AG04449 (cell line): ENCODE measurements around the gene SLC35A2.
A peak's percentile ranks its signal among the peaks of the same experiment; 100 is the strongest.

ENCODE experiments used
- CTCF ChIA-PET: fragments of 350-600 bp; formaldehyde crosslinking; extraction: SDS; loops from one replicate; lab custom pipeline; 2021; ENCODE audit warnings: antibody characterized with exemption; lab: Yijun Ruan, JAX
- POLR2A ChIA-PET: fragments of 400-600, 350-600 bp; formaldehyde crosslinking; extraction: SDS; loops from one replicate; lab custom pipeline; 2020; ENCODE audit warnings: antibody characterized with exemption, inconsistent platforms; lab: Yijun Ruan, JAX
- DNase-seq: peaks from one replicate; pipeline ENCODE4 v3.0.0-alpha.2; 2010; ENCODE audit warnings: low read depth, low spot score
- H3K4me3 ChIP-seq: 2 replicates; pipeline ENCODE4 v1.5.1; 2011; ENCODE audit warnings: low read depth, mild to moderate bottlenecking, control low read depth, low read length
- TF ChIP-seq, protein P1 (sequence below): IDR thresholded peaks from one replicate; pipeline ENCODE4 v1.5.1; 2011; ENCODE audit warnings: mild to moderate bottlenecking, moderate library complexity, low read length, control low read depth, inconsistent platforms; ENCODE audit not compliant: insufficient read depth; ENCODE audit errors: missing control alignments

Gene SLC35A2

DNA sequence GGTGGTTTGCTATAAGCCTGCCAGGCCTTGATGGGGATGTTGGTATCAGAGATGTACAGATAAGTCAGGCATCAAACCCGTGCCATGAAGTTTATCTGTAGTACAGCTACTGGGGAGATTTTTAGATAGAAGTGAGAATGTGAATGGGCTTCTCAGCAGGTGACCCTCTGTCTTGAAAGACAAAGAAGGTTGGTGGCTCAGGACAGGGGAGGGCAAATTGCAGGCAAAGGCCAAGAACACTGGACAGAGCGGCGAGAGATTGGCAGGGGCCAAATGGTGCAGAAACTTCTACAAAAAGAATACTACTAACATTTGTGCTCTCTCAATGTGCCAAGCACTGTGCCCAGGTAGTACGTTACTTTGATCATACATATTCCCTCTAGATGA, 9.3 kb upstream of the SLC35A2 start:
- CTCF ChIA-PET = interaction anchor here (1.4 kb wide), 1 partner anchor 123 kb away, joined by 3 read pairs; no protein-coding TSS in a partner anchor
- H3K4me3 ChIP-seq = no peak overlapping the region
- DNase-seq = no peak
- TF ChIP-seq, protein P1, sequence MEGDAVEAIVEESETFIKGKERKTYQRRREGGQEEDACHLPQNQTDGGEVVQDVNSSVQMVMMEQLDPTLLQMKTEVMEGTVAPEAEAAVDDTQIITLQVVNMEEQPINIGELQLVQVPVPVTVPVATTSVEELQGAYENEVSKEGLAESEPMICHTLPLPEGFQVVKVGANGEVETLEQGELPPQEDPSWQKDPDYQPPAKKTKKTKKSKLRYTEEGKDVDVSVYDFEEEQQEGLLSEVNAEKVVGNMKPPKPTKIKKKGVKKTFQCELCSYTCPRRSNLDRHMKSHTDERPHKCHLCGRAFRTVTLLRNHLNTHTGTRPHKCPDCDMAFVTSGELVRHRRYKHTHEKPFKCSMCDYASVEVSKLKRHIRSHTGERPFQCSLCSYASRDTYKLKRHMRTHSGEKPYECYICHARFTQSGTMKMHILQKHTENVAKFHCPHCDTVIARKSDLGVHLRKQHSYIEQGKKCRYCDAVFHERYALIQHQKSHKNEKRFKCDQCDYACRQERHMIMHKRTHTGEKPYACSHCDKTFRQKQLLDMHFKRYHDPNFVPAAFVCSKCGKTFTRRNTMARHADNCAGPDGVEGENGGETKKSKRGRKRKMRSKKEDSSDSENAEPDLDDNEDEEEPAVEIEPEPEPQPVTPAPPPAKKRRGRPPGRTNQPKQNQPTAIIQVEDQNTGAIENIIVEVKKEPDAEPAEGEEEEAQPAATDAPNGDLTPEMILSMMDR = no peak
- POLR2A ChIA-PET = interaction anchor here (0.6 kb wide), 1 partner anchor 102 kb away, joined by 3 read pairs; no protein-coding TSS in a partner anchor

- ChIA-PET POLR2A (interaction anchor here (0.6 kb wide), 1 partner anchor 103 kb away, joined by 3 read pairs; no protein-coding TSS in a partner anchor), CTCF (no interaction called here)
- H3K4me3 ChIP-seq = no peak overlapping the region
- TF ChIP-seq, protein P1 = no peak
- no peak for DNase-seq
Observed at GRCh38 chrX:48919947-48920717, 8.7 kb upstream of the SLC35A2 start.

GRCh38 chrX:48919360-48919841, 8.0 kb upstream of the SLC35A2 start:
- TF ChIP-seq, protein P1 = no peak
- DNase-seq = no peak
- POLR2A ChIA-PET = no interaction called here
- peak overlapping the region; percentile 61 for H3K4me3 ChIP-seq
- CTCF ChIA-PET = no interaction called here

- CTCF ChIA-PET = no interaction called here
- peak within 1 kb of the TSS; percentile 61 for H3K4me3 ChIP-seq
Observed at GRCh38 chrX:48918643-48919340, 7.3 kb upstream of the SLC35A2 start, which contains the start of gene PIM2. PIM2 (minus strand) TSS chrX:48919024; CDS start chrX:48918834, 190 bp downstream.

GRCh38 chrX:48918301-48918642, 6.8 kb upstream of the SLC35A2 start:
- TF ChIP-seq, protein P1 = no peak
- DNase-seq = no peak
- CTCF ChIA-PET = interaction anchor here (0.8 kb wide), 1 partner anchor 11 kb away, joined by 3 read pairs; no protein-coding TSS in a partner anchor
- POLR2A ChIA-PET = no interaction called here
- H3K4me3 ChIP-seq = peak overlapping the region; percentile 61

More at GRCh38 chrX:48918643-48919340, 7.3 kb upstream of the SLC35A2 start, which contains the start of gene PIM2:
- TF ChIP-seq, protein P1 = no peak
- DNase-seq = no peak
- POLR2A ChIA-PET = no interaction called here
